BJ (cell line): ENCODE data around the gene GABARAPL2. TPM values are rescaled to one million over a fixed set of nuclear protein-coding genes. Genes with fewer than 3 reads are reported as not detected.
A peak's percentile ranks its signal among the peaks of the same experiment; 100 is the strongest.

ENCODE experiments used
- CTCF ChIA-PET: fragments of 350-600 bp; formaldehyde crosslinking; extraction: SDS; loops from one replicate; lab custom pipeline; 2021; ENCODE audit warnings: antibody characterized with exemption, inconsistent platforms; lab: Yijun Ruan, JAX
- POLR2A ChIA-PET: fragments of 300-600 bp; sonication (Branson Sonifier 250); formaldehyde crosslinking; extraction: SDS; loops from one replicate; lab custom pipeline; 2021; ENCODE audit warnings: antibody characterized with exemption; lab: Charles Lee
- DNase-seq: peaks from one replicate; pipeline ENCODE4 v3.0.0-alpha.2; 2011; ENCODE audit warnings: low read depth
- H3K27me3 ChIP-seq: 2 replicates; pipeline ENCODE4 v1.6.0; 2011; ENCODE audit warnings: low read length; ENCODE audit not compliant: control insufficient read depth, insufficient read depth
- H3K36me3 ChIP-seq: 2 replicates; pipeline ENCODE4 v1.5.1; 2011; ENCODE audit warnings: low read length; ENCODE audit not compliant: control insufficient read depth, insufficient read depth
- H3K4me3 ChIP-seq: 2 replicates; pipeline ENCODE4 v1.5.1; 2011; ENCODE audit warnings: low read depth, mild to moderate bottlenecking, control low read depth, low read length
- polyA plus RNA-seq: library from polyadenylated mRNA; depleted of rRNA; stranded (reverse); fragments of >200 nt; gene quantifications from 2 replicates; pipeline ENCODE4 v1.2.3, GENCODE V29; 2011
- TF ChIP-seq, protein P1 (sequence below): IDR thresholded peaks from 2 replicates; pipeline ENCODE4 v1.5.1; 2011; ENCODE audit warnings: low read depth, mild to moderate bottlenecking, control low read depth, inconsistent platforms, low read length, moderate library complexity; ENCODE audit not compliant: insufficient read depth

The GABARAPL2 gene
- polyA plus RNA-seq, 1 experiment = 32.3 TPM

DNA sequence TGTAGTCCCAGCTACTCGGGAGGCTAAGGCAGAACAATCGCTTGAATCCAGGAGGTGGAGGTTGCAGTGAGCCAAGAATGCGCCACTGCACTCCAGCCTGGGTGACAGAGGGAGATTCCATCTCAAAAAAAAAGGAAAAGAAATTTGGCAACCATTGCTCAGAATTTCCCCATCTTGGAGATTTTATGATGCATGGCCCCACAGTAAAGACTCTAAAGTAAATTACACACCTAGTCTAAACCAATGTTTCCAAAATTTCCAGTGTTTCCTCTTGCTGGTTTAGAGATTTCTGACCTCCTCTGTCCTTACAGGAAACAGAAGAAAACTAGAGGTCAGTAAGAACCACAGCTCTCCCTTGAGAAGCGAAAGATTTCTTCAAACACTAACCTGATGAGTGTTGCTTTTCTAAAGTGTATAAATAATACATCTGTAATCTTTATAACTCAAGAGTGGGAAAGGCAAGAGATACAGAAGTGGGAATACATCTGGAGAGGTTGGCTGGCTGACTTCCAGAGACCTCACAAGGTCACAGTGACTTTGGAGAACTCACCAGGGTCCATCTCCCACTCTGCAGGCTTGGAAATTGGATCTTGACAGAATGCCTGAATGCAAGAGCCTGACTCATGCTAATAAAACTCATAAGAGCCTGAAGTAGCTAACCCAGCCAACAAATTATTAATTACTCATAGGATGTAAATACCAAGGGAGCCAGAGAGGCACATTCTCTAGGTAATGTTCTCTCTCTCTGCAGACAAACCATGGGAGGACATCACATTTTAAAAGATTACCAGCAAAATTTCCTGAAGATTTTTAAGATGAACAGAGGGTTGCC lies 48.1 kb downstream of the GABARAPL2 start:
- DNase-seq = peak; percentile 22

DNA sequence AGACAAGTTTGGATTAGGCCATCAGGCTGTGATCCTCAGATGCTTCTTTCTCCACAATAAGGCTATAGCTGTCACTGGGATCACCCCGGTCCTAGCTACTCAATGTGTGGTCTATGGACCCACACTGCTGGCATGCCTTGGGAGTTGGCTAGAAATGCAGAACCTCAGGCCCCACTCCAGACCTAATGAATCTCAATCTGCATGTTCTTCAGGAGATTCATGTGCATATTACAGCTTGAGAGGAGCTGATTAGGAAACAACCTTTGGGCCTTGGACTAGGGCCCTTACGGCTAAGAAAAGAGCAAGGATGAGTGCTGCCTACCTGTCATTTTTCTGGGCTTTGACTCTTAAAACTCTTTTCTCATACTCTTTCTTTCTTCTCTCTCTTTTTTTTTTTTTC lies 49.4 kb downstream of the GABARAPL2 start:
- ChIA-PET CTCF (interaction anchor here (0.6 to 1.6 kb wide), 4 partner anchors 16 to 151 kb away, joined by 3 to 10 read pairs (median 4); no protein-coding TSS in a partner anchor), POLR2A (interaction anchor here (0.6 kb wide), 1 partner anchor 130 kb away, joined by 4 read pairs; no protein-coding TSS in a partner anchor)
- H3K27me3 ChIP-seq = no peaks in the 10 kb centered on the region
- peaks cover 8% of the 10 kb centered on the region for H3K36me3 ChIP-seq
- no peak overlapping the region for H3K4me3 ChIP-seq
- DNase-seq = no peak
- TF ChIP-seq, protein P1, sequence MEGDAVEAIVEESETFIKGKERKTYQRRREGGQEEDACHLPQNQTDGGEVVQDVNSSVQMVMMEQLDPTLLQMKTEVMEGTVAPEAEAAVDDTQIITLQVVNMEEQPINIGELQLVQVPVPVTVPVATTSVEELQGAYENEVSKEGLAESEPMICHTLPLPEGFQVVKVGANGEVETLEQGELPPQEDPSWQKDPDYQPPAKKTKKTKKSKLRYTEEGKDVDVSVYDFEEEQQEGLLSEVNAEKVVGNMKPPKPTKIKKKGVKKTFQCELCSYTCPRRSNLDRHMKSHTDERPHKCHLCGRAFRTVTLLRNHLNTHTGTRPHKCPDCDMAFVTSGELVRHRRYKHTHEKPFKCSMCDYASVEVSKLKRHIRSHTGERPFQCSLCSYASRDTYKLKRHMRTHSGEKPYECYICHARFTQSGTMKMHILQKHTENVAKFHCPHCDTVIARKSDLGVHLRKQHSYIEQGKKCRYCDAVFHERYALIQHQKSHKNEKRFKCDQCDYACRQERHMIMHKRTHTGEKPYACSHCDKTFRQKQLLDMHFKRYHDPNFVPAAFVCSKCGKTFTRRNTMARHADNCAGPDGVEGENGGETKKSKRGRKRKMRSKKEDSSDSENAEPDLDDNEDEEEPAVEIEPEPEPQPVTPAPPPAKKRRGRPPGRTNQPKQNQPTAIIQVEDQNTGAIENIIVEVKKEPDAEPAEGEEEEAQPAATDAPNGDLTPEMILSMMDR = no peak

More for the DNA sequence above, 48.1 kb downstream of the GABARAPL2 start:
- Histone ChIP-seq H3K4me3 (no peak overlapping the region), H3K36me3 (peaks cover 9% of the 10 kb centered on the region), H3K27me3 (no peaks in the 10 kb centered on the region)
- CTCF ChIA-PET = no interaction called here
- TF ChIP-seq, protein P1 = no peak
- POLR2A ChIA-PET = no interaction called here

DNA sequence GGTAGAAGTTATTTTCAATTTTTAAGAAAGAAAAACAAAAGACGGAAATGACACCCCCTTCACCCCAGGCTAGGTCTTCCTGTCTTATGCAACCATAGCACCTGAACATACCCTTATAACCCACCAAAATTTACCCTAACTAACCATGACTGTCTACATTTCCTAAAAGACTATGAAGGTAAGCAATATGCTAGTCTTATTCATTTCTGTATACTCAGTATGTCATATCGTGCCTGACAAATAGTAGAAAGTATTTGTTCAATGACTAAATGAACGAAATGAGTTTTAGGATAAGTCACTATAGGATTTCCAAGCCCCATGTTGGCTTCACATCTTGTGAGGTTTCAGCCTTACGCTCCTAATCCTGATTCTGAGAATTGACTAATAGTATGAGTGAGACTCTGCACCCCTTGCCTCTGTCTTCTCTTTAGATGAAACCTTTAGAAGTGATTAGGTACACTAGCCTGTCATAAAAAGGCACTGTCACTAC lies 50.4 kb downstream of the GABARAPL2 start:
- DNase-seq = no peak
- Histone ChIP-seq H3K36me3 (peaks cover 8% of the 10 kb centered on the region), H3K4me3 (no peak overlapping the region), H3K27me3 (no peaks in the 10 kb centered on the region)
- ChIA-PET CTCF (interaction anchor here (1.4 to 1.6 kb wide), 2 partner anchors 99 to 151 kb away, joined by 3 to 10 read pairs; no protein-coding TSS in a partner anchor), POLR2A (no interaction called here)
- TF ChIP-seq, protein P1 = no peak

DNA sequence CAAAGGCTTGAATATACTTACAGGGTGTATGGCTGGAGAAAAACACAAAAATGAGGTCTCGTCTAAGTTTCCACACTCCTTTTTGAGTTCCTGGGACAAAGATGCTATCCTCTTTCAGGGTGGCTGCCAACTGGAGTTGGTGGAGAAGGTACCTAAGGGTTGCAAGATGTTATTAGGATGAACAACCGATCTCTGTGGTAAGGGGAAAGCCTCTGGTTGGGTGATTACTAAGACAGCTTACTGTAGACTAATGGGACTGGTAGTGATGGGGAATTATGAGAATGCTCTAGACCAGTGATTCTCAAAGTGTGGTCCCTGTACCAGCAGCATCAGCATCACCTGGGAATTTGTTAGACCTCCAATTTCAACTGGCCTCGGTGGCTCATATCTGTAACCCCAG lies 50.9 kb downstream of the GABARAPL2 start:
- peaks cover 6% of the 10 kb centered on the region for H3K36me3 ChIP-seq
- H3K27me3 ChIP-seq = no peaks in the 10 kb centered on the region
- POLR2A ChIA-PET = no interaction called here
- DNase-seq = no peak
- TF ChIP-seq, protein P1 = no peak
- CTCF ChIA-PET = no interaction called here
- no peak overlapping the region for H3K4me3 ChIP-seq

DNA sequence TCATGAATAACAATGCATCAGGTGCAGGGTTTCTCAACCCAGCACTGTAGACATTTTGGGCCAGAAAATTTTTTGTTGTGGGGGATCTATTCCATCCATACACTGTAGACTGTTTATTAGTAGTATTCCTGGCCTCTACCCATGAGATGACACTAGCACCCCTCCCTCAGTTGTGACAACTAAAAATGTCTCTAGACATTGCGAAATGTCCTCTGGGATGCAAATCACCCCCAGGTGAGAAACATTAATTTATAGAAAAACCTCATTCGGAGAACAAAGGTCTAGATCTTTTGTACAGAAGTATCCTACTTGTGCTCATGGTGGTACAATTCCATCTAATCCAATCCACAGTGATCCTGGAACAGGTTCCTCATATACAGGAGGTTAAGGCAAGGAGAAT lies 52.6 kb downstream of the GABARAPL2 start:
- ChIA-PET POLR2A (no interaction called here), CTCF (interaction anchor here (0.6 to 4.8 kb wide), 5 partner anchors 90 to 155 kb away, joined by 3 to 20 read pairs (median 3); no protein-coding TSS in a partner anchor)
- Histone ChIP-seq H3K4me3 (no peak overlapping the region), H3K36me3 (0 out of 2 replicates have a peak, but pooled peaks cover 1% of the 10 kb centered on the region), H3K27me3 (no peaks in the 10 kb centered on the region)
- TF ChIP-seq, protein P1 = no peak
- DNase-seq = no peak
